Breast epithelium (tissue), 4 donors: ENCODE measurements around the gene CFAP97. TPM values are rescaled to one million over a fixed set of nuclear protein-coding genes. Genes with fewer than 3 reads are reported as not detected.

ENCODE experiments used
- DNase-seq, 2 donors: peaks; one replicate each; pipeline ENCODE4 v3.0.0-alpha.2; 2019; ENCODE audit warnings: low spot score in 2 of 2
- H3K27ac ChIP-seq, 2 donors: fragments of 200-600 bp; sonication (generic) in 1 of 2; one replicate each; pipeline ENCODE4 v1.5.1; 2016 to 2019; ENCODE audit warnings: mild to moderate bottlenecking in 1 of 2
- H3K27me3 ChIP-seq, 2 donors: fragments of 200-600 bp; sonication (generic) in 1 of 2; one replicate each; pipeline versions ENCODE4 v1.5.1 to v1.6.0; 2017 to 2019; ENCODE audit warnings: control low read depth in 1 of 2, mild to moderate bottlenecking in 1 of 2
- H3K36me3 ChIP-seq: fragments of 200-600 bp; one replicate; pipeline ENCODE4 v1.5.1; 2019
- H3K4me1 ChIP-seq, 2 donors: fragments of 200-600 bp; sonication (generic); one replicate each; pipeline ENCODE4 v1.5.1; 2016 to 2019; ENCODE audit warnings: control low read depth in 1 of 2
- H3K4me3 ChIP-seq, 3 donors: fragments of 200-600 bp; sonication (generic); 1 replicate in 2 of 3; 2 replicates in 1 of 3; pipeline ENCODE4 v1.5.1; 2016 to 2019; ENCODE audit warnings: mild to moderate bottlenecking in 3 of 3, moderate library complexity in 2 of 3
- H3K9me3 ChIP-seq, 2 donors: fragments of 200-600 bp; sonication (generic) in 1 of 2; one replicate each; pipeline ENCODE4 v1.5.1; 2016 to 2019; ENCODE audit warnings: control low read depth in 1 of 2
- CTCF ChIP-seq, 3 donors: fragments of 450-650 bp; IDR thresholded peaks; one replicate each; pipeline ENCODE4 v1.5.1; 2016 to 2017; ENCODE audit warnings: antibody characterized with exemption in 3 of 3, mild to moderate bottlenecking in 3 of 3, moderate library complexity in 3 of 3
- POLR2A ChIP-seq: fragments of 450-650 bp; IDR thresholded peaks from one replicate; pipeline ENCODE4 v1.6.1; 2016; ENCODE audit warnings: antibody characterized with exemption, mild to moderate bottlenecking, moderate library complexity
- POLR2AphosphoS5 ChIP-seq, 3 donors: sonication (generic); formaldehyde crosslinking; IDR thresholded peaks; one replicate each; pipeline ENCODE4 v1.6.1; 2017; ENCODE audit warnings: antibody characterized with exemption in 3 of 3
- intact Hi-C: fragments of 100-400 bp; cut with DNase I; formaldehyde crosslinking; loops from one replicate; pipeline ENCODE4 v1.15.1; 2023; ENCODE audit warnings: low total_unique reads
- total RNA-seq, 3 donors: library from RNA; depleted of rRNA; stranded (reverse); fragments of >200 nt; gene quantifications; one replicate each; pipeline ENCODE4 v1.1.0, GENCODE V29; 2016

The CFAP97 gene
- total RNA-seq, 3 donors from 2014 or later, result 36.6 to 42.4 (median 38.0) TPM

- no peak overlapping the region for H3K4me3 ChIP-seq
- peaks cover 0 to 5% of the 10 kb centered on the region in 2 donors for H3K4me1 ChIP-seq
- no peak overlapping the region for H3K27ac ChIP-seq
- no peak for DNase-seq
- TF ChIP-seq POLR2A (no peak), POLR2AphosphoS5 (IDR thresholded peaks at IDR 0.05) (no peak), CTCF (IDR thresholded peaks at IDR 0.05) (no peak)
- H3K9me3 ChIP-seq, result no peaks in the 10 kb centered on the region
- no peaks in the 10 kb centered on the region for H3K36me3 ChIP-seq
- no peaks in the 10 kb centered on the region for H3K27me3 ChIP-seq
- intact Hi-C loops, result loop anchor here (5.0 kb wide), 2 partner anchors 43 to 392 kb away; no protein-coding TSS in a partner anchor
These were observed 64.1 kb downstream of the CFAP97 start for GRCh38 chr4:185139736-185140135.

- Histone ChIP-seq H3K36me3 (no peaks in the 10 kb centered on the region), H3K9me3 (no peaks in the 10 kb centered on the region), H3K27ac (no peak overlapping the region), H3K4me1 (peaks cover 0 to 5% of the 10 kb centered on the region in 2 donors), H3K4me3 (no peak overlapping the region), H3K27me3 (no peaks in the 10 kb centered on the region)
- no peak for DNase-seq
- intact Hi-C loops, result loop anchor here (5.0 kb wide), 1 partner anchor 391 kb away; no protein-coding TSS in a partner anchor
- no peak for TF ChIP-seq POLR2A
- no peak for TF ChIP-seq CTCF (IDR thresholded peaks at IDR 0.05)
- TF ChIP-seq POLR2AphosphoS5 (IDR thresholded peaks at IDR 0.05), result no peak
These were observed 65.6 kb downstream of the CFAP97 start for GRCh38 chr4:185138161-185138560.

- intact Hi-C loops, result loop anchor here (5.0 kb wide), 1 partner anchor 390 kb away; no protein-coding TSS in a partner anchor
- no peak for DNase-seq
- peaks cover 0 to 4% of the 10 kb centered on the region in 2 donors for H3K4me1 ChIP-seq
- H3K27me3 ChIP-seq, result no peaks in the 10 kb centered on the region
- no peaks in the 10 kb centered on the region for H3K9me3 ChIP-seq
- no peaks in the 10 kb centered on the region for H3K36me3 ChIP-seq
- H3K27ac ChIP-seq, result no peak overlapping the region
- TF ChIP-seq POLR2AphosphoS5 (IDR thresholded peaks at IDR 0.05) (no peak), POLR2A (no peak), CTCF (IDR thresholded peaks at IDR 0.05) (no peak)
- H3K4me3 ChIP-seq, result no peak overlapping the region
These were observed 66.4 kb downstream of the CFAP97 start for GRCh38 chr4:185137233-185137925.

- DNase-seq, result no peak
- intact Hi-C loops, result no loop called here
- no peak for TF ChIP-seq POLR2AphosphoS5 (IDR thresholded peaks at IDR 0.05)
- peak; percentile 67 to 73 (median 71) for TF ChIP-seq CTCF (IDR thresholded peaks at IDR 0.05)
- TF ChIP-seq POLR2A, result no peak
- Histone ChIP-seq H3K4me1 (no peaks in the 10 kb centered on the region), H3K36me3 (no peaks in the 10 kb centered on the region), H3K9me3 (no peaks in the 10 kb centered on the region), H3K27me3 (no peaks in the 10 kb centered on the region), H3K27ac (no peak overlapping the region), H3K4me3 (no peak overlapping the region)
These were observed 69.4 kb downstream of the CFAP97 start for GRCh38 chr4:185134307-185134869.
